Dedifferentiated amniotic fluid mesenchymal stem cell (primary cell): ENCODE data around the gene ADAM33.

Source experiments
- DNase-seq: peaks from one replicate; pipeline ENCODE4 v3.0.0-alpha.2; 2016; ENCODE audit errors: extremely low spot score

Gene ADAM33

GRCh38 chr20:3706774-3707507, 25.1 kb upstream of the ADAM33 start:
- peak; percentile 29 for DNase-seq

- no peak for DNase-seq
These were observed 24.3 kb upstream of the ADAM33 start for GRCh38 chr20:3705970-3706739.

DNA sequence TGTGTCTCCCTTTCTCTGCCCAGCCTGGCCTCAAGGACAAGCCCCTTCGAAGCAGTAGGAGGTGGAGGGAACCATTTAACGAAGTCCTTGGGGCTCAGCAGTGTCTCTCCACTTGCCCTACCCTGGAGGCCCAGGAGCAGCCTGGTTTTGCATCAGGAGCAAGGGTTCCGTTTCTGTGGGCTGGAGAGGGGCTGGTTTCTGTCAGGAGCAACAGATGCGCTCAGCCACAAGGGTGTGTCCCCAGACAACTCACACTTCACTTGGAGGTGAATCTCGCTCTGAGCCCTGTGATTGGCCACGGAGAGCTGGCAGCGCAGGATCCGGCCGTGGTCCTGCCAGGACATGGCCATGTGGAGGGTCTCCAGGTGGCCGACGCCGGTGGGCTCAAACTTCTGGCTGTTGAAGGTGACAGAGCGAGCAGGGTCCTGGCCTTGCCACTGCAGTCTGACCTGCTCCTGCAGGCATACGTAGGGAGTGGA, 23.7 kb upstream of the ADAM33 start:
- no peak for DNase-seq

- no peak for DNase-seq
These were observed 22.3 kb upstream of the ADAM33 start for GRCh38 chr20:3704087-3704486.

DNA sequence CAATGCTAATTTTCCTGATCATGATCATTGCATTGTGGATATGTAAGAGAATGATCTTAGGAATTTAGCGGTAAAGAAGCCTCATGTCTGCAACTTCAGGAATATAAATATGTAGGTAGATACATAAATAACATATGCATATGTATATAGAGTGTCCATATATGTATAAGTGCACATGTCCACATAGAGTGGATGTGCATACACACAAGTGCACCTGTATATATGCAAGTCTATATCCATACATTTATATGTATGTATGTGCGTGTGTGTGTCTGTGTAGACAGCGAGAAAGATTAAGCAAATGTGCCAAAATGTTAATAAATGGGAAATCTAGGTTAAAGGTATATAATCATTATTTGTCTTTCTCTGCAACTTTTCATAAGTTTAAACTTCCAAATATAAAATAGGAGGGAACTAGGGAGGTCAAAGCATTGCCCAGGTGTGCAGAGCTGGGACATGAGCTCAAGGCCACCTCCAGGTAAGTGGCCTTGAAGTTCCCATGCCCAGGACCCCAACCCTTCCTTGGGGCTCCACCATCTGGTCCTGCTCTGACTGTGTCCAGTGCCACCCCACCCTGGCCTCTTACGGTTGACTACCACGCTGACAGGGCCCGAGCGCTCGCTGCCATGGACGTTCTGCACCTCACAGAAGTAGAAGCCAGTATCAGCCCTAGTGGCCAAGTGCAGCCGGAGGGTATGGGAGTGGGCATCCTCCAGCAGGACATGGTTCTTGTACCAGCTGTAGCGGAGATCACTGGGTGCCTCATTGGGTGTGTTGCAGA, 21.0 kb upstream of the ADAM33 start:
- no peak for DNase-seq

DNA sequence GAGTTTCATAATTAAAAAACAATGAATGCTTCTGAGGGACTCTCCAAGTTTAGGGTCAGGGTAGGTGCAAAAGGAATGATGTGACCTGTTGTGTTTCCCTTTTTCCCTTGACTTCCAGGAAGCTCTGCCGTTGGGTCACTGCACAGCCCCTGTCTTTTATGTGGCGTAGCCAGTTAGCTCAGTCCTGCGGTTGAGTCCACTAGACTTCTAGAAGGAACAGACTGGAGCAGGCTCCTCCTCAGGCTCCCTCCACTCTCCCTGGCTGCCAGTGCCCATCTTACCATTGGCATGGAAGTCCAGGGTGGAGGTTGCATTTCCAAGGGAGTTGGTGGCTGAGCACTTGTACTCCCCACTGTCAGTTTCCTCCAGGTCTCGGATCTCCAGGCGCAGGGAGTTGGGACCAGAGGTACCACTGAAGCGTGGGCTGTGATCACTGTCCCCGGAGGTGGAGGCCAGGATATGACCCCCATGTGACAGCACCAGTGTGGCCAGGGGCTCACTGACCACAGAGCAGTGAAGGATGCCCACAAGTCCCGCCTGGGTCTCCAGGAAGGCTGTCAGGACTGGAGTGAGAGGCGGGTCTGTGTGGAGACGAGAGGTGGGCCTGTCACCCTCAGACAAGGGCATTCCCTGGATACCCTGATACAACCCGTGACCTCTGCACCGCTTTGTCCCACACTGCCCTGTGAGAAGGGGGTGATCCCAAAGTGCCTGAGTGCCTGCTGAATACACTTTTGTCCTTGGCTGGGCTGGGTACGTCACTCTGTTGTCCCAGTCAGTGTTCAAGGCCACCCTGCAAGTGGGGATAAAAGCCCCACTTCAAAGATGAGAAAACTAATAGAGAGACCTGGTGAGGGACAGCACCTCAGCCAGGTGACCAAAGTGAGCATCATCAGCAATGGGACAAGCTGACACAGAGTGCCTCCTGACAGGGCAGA, 19.5 kb upstream of the ADAM33 start:
- no peak for DNase-seq

DNA sequence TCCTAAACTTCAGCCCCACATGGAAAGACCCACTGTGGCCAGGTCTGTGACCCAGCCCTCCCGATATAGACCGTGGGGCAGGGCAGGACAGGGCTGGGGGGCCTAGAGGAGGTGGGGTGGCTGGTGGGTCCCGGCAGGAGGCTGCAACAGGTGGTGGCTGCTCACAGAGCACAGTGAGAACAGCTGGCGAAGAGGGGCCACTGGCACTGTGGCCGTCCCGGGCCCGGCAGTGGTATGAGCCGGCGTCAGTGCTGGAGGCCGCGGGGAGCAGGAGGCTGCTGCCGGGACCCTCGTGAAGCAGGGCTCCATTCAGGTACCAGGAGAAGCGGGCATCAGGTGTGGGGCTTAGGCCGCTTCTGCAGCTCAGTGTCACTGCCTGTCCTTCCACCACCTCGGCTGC, 17.2 kb upstream of the ADAM33 start:
- DNase-seq = no peak

DNA sequence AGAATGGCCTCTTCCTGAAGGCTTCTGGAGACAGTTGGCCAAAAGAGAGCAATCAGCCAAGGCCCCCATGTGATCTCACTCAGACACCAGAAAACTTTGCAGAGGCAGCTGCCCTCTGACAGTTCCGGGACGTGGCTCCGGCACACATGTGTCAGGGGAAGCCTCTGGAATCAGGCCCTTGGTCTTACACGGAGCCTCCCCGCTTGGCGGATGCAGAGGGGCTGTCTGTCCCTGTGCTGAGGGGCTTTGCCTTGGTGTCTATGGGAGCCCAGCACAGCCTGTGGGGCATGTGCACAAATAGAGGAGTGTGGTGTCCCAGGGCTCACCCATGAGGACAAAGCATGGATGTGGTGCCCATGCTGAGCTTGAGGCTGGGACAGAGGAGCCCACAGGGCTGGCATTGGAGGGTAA, 16.8 kb upstream of the ADAM33 start:
- DNase-seq = no peak

- DNase-seq = no peak
These were observed 15.9 kb upstream of the ADAM33 start for GRCh38 chr20:3697588-3698305.

DNA sequence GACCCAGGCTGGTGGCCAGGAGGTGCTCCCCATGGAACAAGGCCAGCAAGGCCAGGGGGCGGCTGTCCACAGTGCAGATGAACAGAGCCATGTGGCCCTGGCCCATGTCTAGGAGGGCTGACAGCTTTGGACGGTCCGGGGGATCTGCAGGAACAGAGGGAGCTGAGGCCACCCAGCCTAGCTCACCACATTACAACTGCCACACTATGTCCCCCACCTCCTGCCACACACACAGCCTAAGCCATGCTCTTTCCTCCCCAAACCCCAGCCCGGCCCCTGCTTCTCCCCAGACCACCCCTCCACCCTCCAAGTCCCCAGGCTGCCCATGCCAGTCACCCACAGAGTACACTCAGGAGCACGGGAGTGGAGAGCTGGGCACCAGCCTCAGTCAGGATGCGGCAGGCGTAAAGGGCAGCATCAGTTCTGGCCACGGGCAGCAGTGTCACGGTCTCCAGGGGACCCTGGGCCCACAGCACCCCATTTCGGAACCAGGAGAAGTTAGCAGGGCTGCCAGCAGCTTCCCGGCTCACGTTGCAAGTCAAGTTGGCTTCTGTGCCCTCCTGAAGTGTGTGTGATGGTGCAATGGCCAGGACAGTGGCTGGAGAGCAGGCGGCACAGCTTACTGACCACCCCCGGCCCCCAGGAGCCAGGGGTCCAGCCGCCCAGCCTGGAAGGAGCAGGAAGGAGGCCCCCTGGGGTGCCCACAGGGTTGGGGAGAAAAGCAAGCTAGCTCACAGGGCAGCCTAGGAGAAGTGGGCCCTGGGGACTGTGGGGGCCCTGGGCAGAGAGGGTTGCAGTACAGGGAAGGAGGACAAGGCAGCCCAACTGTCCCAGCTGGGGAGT, 15.2 kb upstream of the ADAM33 start:
- DNase-seq = no peak

DNA sequence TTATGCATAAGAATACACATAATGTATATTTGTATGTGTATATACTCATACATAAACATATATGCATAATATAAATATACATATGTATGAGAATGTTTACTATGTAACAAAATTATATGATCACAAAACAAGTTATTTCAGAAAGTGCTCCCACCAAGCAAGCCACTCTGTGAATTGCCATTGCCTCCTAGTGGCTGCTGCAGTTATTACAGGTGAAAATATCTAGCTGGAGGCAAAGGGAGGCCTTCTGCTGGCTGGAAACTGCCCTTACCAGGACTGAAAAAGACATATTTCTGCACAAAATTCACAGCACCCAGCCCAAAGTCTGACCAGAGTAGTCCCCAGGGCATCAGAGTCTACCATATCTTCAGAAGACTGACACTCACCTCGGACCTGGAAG, 14.4 kb upstream of the ADAM33 start:
- no peak for DNase-seq

- DNase-seq = no peak
These were observed 13.1 kb upstream of the ADAM33 start for GRCh38 chr20:3694864-3695263.

DNA sequence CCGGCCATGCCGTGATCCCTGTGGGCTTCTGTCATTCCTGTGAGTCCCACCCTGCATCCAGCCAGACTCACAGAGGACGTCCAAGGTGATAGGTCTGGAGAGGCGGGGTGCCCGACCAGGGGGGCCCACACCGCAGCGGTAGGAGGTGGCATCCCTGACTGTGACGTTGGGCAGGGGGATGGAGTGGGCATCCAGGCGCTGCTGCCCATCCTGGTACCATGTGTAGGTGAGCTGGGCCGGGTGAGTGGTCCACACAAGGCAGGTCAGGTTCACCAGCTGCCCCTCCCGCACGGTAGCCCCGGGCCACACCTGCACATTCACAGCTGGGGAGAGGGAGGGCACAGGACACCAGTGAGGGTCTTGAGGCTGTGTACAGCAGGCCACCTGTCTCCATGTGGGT, 11.6 kb upstream of the ADAM33 start:
- no peak for DNase-seq

- no peak for DNase-seq
These were observed 11.0 kb upstream of the ADAM33 start for GRCh38 chr20:3692706-3693294.

GRCh38 chr20:3691897-3692296, 10.1 kb upstream of the ADAM33 start:
- DNase-seq = no peak

- DNase-seq = no peak
These were observed 9.5 kb upstream of the ADAM33 start for GRCh38 chr20:3691306-3691705.

- no peak for DNase-seq
These were observed 8.6 kb upstream of the ADAM33 start for GRCh38 chr20:3690413-3690812.

DNA sequence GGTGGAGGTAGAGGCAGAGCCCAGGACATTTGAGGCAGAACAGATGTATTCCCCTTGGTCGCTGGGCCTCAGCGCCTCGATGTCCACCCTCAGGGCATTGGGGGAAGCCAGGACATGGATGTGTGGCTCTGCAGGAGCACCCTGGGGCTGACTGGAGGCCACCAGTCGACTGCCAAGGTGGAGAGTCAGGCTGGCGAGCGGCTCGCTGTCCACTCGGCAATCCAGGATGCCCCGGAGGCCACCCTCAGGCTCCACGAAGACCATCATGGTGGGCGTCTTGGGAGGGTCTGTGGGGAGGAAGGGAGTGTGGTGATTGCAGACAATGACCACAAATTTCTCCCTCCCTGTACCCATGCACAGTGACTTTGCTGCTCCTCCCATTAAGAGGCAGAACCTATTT, 8.2 kb upstream of the ADAM33 start:
- DNase-seq = no peak

DNA sequence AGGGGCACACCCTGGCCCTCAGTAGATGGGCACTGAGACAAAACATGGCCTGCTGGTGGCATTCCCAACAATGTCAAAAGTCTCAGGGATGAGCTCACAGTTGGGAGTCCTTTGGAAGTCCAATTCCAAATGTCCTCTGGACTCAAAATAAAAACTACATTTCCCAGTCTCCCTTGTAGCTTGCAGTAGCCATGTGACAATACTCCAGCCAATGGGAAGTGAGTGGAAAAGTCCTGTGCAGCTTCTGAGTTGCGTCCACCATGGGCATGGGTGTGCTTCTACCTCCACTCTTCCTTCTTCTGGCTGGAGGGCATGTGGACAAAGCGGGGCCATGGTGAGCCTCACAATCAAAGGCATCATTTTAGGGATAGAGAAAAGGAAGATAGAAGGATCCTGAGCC, 5.8 kb upstream of the ADAM33 start:
- DNase-seq = peak; percentile 54
